8988T (cell line): ENCODE results near the gene PFKL.
A peak's percentile ranks its signal among the peaks of the same experiment; 100 is the strongest.
"Not testable (repeated sequence)": the region's sequence is repeated elsewhere in the genome, so short reads cannot be mapped to it uniquely, and the experiment has no call there.

Experiments
- DNase-seq: peaks from one replicate; pipeline ENCODE4 v3.0.0; 2011

PFKL gene

GRCh38 chr21:44279354-44280260, 20.2 kb upstream of the PFKL start:
- DNase-seq: no peak

- DNase-seq: no peak
These were observed 18.1 kb upstream of the PFKL start for GRCh38 chr21:44281801-44282200.

- no peak for DNase-seq
These were observed 17.5 kb upstream of the PFKL start for GRCh38 chr21:44282370-44282769.

GRCh38 chr21:44283211-44283785, 16.6 kb upstream of the PFKL start:
- DNase-seq: not testable (repeated sequence)

- DNase-seq: no peak
These were observed 15.9 kb upstream of the PFKL start for GRCh38 chr21:44283948-44284347.

- DNase-seq: no peak
These were observed 14.5 kb upstream of the PFKL start, which contains the start of gene AIRE for GRCh38 chr21:44285138-44285992. Gene AIRE (plus strand): TSS chr21:44285876. CDS start chr21:44286007, 131 bp downstream.

GRCh38 chr21:44286086-44286715, 13.7 kb upstream of the PFKL start:
- no peak for DNase-seq

GRCh38 chr21:44286716-44287632, 12.9 kb upstream of the PFKL start:
- DNase-seq: no peak

- no peak for DNase-seq
These were observed 11.4 kb upstream of the PFKL start for GRCh38 chr21:44288251-44289110.

GRCh38 chr21:44289381-44290010, 10.4 kb upstream of the PFKL start:
- DNase-seq: no peak

- DNase-seq: no peak
These were observed 9.4 kb upstream of the PFKL start for GRCh38 chr21:44290327-44291077.

- no peak for DNase-seq
These were observed 8.5 kb upstream of the PFKL start for GRCh38 chr21:44291078-44291935.

- peak; percentile 77 for DNase-seq
These were observed 7.7 kb upstream of the PFKL start for GRCh38 chr21:44291936-44292811.

- DNase-seq: no peak
These were observed 7.0 kb upstream of the PFKL start for GRCh38 chr21:44292812-44293195.

- DNase-seq: no peak
These were observed 6.2 kb upstream of the PFKL start for GRCh38 chr21:44293551-44294231.

- no peak for DNase-seq
These were observed 5.3 kb upstream of the PFKL start for GRCh38 chr21:44294391-44295162.
